ENCODE data around the gene EZR. TPM values are rescaled to one million over a fixed set of nuclear protein-coding genes. Genes with fewer than 3 reads are reported as not detected.

EZR gene
- total and polyA plus RNA-seq, 2 of the 13 experiments (the other 11 are each of a cell fraction or from before 2014, with no cell fraction given): 34.7 to 60.3 TPM

DNA sequence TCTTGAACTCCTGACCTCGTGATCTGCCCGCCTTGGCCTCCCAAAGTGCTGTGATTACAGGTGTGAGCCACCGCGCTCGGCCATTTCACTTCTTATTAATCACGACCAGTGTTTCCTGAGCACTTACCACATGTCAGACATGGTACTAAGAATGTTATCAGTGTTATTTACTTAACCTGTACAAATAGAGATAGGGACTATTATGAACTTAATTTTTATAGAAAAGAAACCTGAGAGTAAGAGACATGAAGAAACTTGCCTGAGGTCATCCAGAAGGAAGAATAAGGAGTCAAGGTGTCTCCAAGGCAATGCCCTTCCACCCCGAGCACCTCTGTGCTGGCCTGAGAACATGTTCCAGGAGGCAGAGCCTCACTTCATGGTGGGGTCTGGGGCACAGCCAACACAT lies 29.3 kb upstream of the EZR start (continued):
- no peak for TF ChIP-seq ZFP90 (CRISPR knock-in tag; IDR thresholded peaks at IDR 0.05; ENCODE audit: borderline replicate concordance)

DNA sequence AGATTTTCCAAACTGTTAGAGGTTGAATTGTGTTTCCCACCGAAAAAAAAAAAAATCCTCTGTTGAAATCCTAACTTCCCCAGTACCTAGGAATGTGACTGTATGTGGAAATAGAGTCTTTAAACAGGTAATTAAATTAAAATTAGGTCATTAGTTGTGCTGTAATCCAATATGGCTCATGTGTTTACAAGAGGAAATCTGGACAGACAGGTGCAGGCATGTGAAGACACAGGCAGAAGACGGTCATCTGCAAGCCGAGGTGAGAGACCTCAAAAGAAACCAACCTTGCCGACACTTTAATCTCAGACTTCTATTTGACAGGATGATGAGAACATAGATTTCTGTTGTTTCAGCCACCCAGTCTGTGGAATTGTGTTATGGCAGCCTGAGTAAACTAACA lies 28.6 kb upstream of the EZR start:
- FAIRE-seq (no peak), ATAC-seq (no peak), DNase-seq (ENCODE audit: low spot score) (no peak)
- BruUV-seq (replicated peaks): no TSS peak
- in situ Hi-C loops (cut with HindIII; ENCODE audit: extremely low pct_ligation_motif_present, low pct_unique_long_range_greater_than_20kb) (no loop called here), intact Hi-C loops (cut with micrococcal nuclease; ENCODE audit: unreplicated experiment) (no loop called here)
- Histone ChIP-seq H4K20me1 (ENCODE audit: insufficient read depth, low read length) (no peaks in the 10 kb centered on the region), H3K27ac (ENCODE audit: extremely low read length, insufficient read depth, low read length) (no peak overlapping the region), H3K4me3 (replicated peaks in 1 of 3; ENCODE audit: insufficient read depth in 1 of 3, low read depth in 2 of 3, low read length in 3 of 3) (no peak overlapping the region), H3K79me2 (ENCODE audit: insufficient read depth, low read length) (no peaks in the 10 kb centered on the region), H3K9ac (ENCODE audit: insufficient read depth, low read depth, low read length) (no peak overlapping the region), H2AFZ (ENCODE audit: low read length) (no peak overlapping the region), H3K27me3 (ENCODE audit: control insufficient read depth in 1 of 2, insufficient read depth in 2 of 2, low read length in 2 of 2) (peaks cover 2 to 24% of the 10 kb centered on the region in 2 experiments; a peak in 3 of 5 replicates), H3K36me3 (replicated peaks in 1 of 2; ENCODE audit: control insufficient read depth in 1 of 2, insufficient read depth in 2 of 2, low read length in 2 of 2) (no peaks in the 10 kb centered on the region), H3K9me3 (ENCODE audit: low read length) (no peaks in the 10 kb centered on the region), H3K4me1 (ENCODE audit: insufficient read depth, low read length) (peaks cover 30% of the 10 kb centered on the region), H3K4me2 (ENCODE audit: low read depth, low read length) (no peak overlapping the region)
- POLR2A ChIA-PET: no interaction called here
- CTCF ChIA-PET (ENCODE audit: low intra/inter-chr PET ratio, low total read pairs): no interaction called here
- WGBS (ENCODE audit: low lambda C conversion rate): 43% methylated on average over 4 of the region's 4 CpGs
- TF ChIP-seq, protein P1, sequence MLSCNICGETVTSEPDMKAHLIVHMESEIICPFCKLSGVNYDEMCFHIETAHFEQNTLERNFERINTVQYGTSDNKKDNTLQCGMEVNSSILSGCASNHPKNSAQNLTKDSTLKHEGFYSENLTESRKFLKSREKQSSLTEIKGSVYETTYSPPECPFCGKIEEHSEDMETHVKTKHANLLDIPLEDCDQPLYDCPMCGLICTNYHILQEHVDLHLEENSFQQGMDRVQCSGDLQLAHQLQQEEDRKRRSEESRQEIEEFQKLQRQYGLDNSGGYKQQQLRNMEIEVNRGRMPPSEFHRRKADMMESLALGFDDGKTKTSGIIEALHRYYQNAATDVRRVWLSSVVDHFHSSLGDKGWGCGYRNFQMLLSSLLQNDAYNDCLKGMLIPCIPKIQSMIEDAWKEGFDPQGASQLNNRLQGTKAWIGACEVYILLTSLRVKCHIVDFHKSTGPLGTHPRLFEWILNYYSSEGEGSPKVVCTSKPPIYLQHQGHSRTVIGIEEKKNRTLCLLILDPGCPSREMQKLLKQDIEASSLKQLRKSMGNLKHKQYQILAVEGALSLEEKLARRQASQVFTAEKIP (CRISPR knock-in tag; IDR thresholded peaks at IDR 0.05; ENCODE audit: borderline replicate concordance): no peak
- TF ChIP-seq, protein P2, sequence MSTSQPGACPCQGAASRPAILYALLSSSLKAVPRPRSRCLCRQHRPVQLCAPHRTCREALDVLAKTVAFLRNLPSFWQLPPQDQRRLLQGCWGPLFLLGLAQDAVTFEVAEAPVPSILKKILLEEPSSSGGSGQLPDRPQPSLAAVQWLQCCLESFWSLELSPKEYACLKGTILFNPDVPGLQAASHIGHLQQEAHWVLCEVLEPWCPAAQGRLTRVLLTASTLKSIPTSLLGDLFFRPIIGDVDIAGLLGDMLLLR (CRISPR knock-in tag; IDR thresholded peaks at IDR 0.05): no peak
- no peak for TF ChIP-seq RFX5 (IDR thresholded peaks at IDR 0.05; ENCODE audit: low read depth, low read length)
- TF ChIP-seq, protein P3, sequence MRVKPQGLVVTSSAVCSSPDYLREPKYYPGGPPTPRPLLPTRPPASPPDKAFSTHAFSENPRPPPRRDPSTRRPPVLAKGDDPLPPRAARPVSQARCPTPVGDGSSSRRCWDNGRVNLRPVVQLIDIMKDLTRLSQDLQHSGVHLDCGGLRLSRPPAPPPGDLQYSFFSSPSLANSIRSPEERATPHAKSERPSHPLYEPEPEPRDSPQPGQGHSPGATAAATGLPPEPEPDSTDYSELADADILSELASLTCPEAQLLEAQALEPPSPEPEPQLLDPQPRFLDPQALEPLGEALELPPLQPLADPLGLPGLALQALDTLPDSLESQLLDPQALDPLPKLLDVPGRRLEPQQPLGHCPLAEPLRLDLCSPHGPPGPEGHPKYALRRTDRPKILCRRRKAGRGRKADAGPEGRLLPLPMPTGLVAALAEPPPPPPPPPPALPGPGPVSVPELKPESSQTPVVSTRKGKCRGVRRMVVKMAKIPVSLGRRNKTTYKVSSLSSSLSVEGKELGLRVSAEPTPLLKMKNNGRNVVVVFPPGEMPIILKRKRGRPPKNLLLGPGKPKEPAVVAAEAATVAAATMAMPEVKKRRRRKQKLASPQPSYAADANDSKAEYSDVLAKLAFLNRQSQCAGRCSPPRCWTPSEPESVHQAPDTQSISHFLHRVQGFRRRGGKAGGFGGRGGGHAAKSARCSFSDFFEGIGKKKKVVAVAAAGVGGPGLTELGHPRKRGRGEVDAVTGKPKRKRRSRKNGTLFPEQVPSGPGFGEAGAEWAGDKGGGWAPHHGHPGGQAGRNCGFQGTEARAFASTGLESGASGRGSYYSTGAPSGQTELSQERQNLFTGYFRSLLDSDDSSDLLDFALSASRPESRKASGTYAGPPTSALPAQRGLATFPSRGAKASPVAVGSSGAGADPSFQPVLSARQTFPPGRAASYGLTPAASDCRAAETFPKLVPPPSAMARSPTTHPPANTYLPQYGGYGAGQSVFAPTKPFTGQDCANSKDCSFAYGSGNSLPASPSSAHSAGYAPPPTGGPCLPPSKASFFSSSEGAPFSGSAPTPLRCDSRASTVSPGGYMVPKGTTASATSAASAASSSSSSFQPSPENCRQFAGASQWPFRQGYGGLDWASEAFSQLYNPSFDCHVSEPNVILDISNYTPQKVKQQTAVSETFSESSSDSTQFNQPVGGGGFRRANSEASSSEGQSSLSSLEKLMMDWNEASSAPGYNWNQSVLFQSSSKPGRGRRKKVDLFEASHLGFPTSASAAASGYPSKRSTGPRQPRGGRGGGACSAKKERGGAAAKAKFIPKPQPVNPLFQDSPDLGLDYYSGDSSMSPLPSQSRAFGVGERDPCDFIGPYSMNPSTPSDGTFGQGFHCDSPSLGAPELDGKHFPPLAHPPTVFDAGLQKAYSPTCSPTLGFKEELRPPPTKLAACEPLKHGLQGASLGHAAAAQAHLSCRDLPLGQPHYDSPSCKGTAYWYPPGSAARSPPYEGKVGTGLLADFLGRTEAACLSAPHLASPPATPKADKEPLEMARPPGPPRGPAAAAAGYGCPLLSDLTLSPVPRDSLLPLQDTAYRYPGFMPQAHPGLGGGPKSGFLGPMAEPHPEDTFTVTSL (CRISPR knock-in tag; IDR thresholded peaks at IDR 0.05; ENCODE audit: borderline replicate concordance): no peak
